Measurements from ENCODE around the gene TBKBP1.

TBKBP1 gene

DNA sequence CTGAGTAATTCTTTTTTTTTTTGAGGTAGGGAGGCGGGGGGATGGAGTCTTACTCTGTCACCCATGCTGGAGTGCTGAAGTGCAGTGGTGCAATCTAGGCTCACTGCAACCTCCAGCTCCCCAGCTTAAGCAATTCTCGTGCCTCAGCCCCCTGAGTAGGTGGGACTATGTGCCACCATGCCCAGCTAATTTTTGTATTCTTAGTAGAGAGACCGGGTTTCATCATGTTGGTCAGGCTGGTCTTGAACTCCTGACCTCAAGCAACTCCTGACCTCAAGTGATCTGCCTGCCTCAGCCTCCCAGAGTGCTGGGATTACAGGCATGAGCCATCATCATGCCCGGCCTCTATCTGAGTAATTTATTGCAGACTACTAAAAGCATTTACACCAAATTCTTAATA lies 24.9 kb upstream of the TBKBP1 start:
- H3K4me3 ChIP-seq (ENCODE audit: low read depth, low read length) = no peak overlapping the region
- TF ChIP-seq, protein P1, sequence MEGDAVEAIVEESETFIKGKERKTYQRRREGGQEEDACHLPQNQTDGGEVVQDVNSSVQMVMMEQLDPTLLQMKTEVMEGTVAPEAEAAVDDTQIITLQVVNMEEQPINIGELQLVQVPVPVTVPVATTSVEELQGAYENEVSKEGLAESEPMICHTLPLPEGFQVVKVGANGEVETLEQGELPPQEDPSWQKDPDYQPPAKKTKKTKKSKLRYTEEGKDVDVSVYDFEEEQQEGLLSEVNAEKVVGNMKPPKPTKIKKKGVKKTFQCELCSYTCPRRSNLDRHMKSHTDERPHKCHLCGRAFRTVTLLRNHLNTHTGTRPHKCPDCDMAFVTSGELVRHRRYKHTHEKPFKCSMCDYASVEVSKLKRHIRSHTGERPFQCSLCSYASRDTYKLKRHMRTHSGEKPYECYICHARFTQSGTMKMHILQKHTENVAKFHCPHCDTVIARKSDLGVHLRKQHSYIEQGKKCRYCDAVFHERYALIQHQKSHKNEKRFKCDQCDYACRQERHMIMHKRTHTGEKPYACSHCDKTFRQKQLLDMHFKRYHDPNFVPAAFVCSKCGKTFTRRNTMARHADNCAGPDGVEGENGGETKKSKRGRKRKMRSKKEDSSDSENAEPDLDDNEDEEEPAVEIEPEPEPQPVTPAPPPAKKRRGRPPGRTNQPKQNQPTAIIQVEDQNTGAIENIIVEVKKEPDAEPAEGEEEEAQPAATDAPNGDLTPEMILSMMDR (IDR thresholded peaks at IDR 0.05; ENCODE audit: borderline replicate concordance, insufficient read depth, low read depth, low read length) = no peak

DNA sequence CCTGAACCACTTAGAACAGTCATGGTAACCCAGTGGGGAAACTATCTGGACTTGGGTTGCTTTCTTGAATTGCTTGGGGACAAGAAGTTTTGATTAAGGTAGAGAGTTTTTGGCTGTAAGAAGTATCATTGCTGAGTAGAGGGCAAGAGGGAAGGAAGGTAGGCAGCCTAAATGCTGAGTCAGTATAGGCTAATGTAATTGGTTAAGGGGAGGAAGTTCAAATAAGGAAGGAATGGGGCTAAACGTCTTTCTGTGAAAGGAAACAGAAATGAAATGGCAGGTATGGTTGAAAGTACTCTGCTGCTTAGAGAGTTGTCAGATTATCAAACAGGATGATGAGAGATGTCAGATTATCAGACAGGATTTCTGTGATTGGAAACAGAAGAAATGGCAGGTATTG lies 23.9 kb upstream of the TBKBP1 start:
- TF ChIP-seq, protein P1 (IDR thresholded peaks at IDR 0.05; ENCODE audit: borderline replicate concordance, insufficient read depth, low read depth, low read length) = no peak
- no peak overlapping the region for H3K4me3 ChIP-seq (ENCODE audit: low read depth, low read length)

DNA sequence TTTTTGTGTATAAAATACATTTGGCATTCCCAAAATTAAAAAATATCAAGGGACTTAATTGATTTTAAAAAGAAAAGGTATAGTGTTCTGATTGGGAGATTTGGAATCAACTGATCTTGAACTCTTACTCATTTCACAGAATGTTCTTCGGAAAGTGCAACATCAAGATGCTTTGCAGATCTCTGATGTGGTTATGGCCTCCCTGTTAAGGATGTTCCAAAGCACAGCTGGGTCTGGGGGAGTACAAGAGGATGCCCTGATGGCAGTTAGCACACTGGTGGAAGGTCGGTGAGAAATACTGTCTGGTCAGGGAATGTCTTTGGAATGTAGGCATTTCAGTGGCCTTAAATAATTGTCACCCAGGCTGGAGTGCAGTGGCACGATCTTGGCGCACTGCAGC lies 19.5 kb upstream of the TBKBP1 start:
- H3K4me3 ChIP-seq (ENCODE audit: low read depth, low read length) = no peak overlapping the region
- TF ChIP-seq, protein P1 (IDR thresholded peaks at IDR 0.05; ENCODE audit: borderline replicate concordance, insufficient read depth, low read depth, low read length) = no peak

- TF ChIP-seq, protein P1 (IDR thresholded peaks at IDR 0.05; ENCODE audit: borderline replicate concordance, insufficient read depth, low read depth, low read length) = no peak
- no peak overlapping the region for H3K4me3 ChIP-seq (ENCODE audit: low read depth, low read length)
Measured at GRCh38 chr17:47675380-47676198, 18.4 kb upstream of the TBKBP1 start.

DNA sequence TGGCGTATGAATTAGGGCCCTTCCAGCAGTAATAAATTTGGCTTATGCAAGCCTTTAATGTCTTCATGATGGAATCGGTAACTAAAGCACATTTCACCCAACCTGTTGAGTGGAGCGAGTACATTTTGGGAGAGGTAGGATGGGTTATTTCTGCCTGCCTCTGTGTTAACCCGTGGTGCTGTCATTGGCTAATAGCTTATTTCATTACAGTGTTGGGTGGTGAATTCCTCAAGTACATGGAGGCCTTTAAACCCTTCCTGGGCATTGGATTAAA lies 17.8 kb upstream of the TBKBP1 start:
- TF ChIP-seq, protein P1 (IDR thresholded peaks at IDR 0.05; ENCODE audit: borderline replicate concordance, insufficient read depth, low read depth, low read length) = no peak
- no peak overlapping the region for H3K4me3 ChIP-seq (ENCODE audit: low read depth, low read length)

GRCh38 chr17:47676510-47677165 lies 17.3 kb upstream of the TBKBP1 start:
- H3K4me3 ChIP-seq (ENCODE audit: low read depth, low read length) = no peak overlapping the region
- TF ChIP-seq, protein P1 (IDR thresholded peaks at IDR 0.05; ENCODE audit: borderline replicate concordance, insufficient read depth, low read depth, low read length) = no peak

DNA sequence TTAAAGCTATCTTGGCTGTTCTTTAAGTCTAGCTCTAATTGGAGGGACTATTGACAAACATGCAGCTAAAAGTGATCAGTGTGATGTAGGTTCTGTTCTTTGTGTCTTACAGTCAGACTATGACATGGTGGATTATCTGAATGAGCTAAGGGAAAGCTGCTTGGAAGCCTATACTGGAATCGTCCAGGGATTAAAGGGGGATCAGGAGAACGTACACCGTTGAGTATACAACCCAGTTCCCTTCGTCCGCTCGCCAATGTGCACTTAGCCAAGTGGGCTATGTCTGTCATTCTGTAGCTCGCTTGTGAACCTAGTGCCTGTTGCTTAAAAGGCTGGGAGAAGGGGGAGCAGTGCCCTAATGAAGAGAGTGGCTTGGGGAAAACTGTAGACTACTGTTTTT lies 15.8 kb upstream of the TBKBP1 start:
- TF ChIP-seq, protein P1 (IDR thresholded peaks at IDR 0.05; ENCODE audit: borderline replicate concordance, insufficient read depth, low read depth, low read length) = no peak

More for the DNA sequence above, 15.8 kb upstream of the TBKBP1 start:
- no peak overlapping the region for H3K4me3 ChIP-seq (ENCODE audit: low read depth, low read length)
